ENCODE results near the gene DCAF5.

DCAF5 gene

DNA sequence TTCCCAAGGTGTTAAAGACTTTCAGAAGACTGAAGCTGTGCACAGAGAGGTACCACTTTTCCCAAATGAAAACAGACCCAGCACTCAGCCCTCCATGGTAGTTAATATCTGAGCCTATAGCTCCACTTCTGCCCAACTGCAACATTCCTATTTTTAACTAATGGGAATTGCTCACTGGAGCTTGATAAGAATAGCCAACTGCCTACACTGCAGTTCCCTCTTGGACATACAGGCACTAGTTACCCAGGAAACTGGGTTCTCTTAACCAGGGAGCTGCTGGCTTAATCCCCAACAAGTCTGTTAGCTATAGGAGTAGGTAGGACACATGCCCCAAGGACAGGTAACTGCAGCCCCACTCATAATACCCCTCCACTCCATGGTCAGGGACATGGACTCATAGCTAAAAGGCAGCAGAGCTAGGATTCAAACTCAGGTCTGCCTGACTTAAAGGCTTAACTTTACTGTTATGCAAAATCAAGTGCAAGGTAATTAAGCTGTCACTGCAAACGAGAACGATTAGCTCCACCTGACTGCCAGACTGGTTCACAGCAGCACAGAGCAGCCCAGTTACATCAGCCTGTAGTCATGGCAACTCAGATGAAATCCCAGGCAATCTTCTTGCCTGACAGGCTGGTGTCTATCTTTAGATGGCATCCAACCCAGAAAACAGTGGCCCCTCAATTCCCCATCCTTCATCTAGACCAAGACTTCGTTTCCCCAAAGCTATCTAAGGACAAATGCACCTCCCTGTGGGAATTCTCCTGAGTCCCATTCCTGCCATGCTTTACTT lies 96.7 kb downstream of the DCAF5 start:
- WGBS, 2 experiments = 40 to 51% methylated on average over 3 of the region's 3 CpGs
- Histone ChIP-seq H3K9me3 (ENCODE audit: control insufficient read depth, low read length) (no peaks in the 10 kb centered on the region), H3K27me3 (ENCODE audit: control insufficient read depth, insufficient read depth, low read length, poor library complexity, severe bottlenecking) (no peaks in the 10 kb centered on the region), H3K36me3 (ENCODE audit: control insufficient read depth, insufficient read depth, low read length) (peaks cover 23% of the 10 kb centered on the region), H3K4me1 (ENCODE audit: control insufficient read depth, insufficient read depth, low read length) (peaks cover 4% of the 10 kb centered on the region), H3K4me3 (ENCODE audit: insufficient read depth, low read depth, low read length) (no peak overlapping the region), H3K27ac (ENCODE audit: insufficient read depth, low read depth, low read length, poor library complexity, severe bottlenecking) (no peak overlapping the region)

DNA sequence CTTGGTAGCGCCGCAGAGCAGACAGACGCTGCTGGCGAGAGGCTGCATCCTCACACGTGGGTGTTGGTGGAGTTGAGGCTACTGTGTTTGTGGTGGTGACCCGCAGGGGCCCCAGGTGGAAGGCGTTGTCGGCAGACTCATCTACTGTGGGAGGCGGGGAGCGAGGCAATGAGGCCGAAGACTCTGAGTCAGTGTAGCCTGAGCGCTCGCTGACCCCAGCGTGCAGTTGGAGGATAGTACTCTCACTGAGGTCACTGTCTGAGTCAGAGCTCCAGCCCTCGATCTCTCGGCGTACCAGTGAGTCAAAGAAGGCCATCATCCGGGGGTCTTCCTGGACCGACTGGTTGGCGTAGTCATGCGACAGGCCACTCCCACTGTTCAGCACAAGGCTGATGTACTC lies 97.8 kb downstream of the DCAF5 start:
- H3K27me3 ChIP-seq (ENCODE audit: control insufficient read depth, insufficient read depth, low read length, poor library complexity, severe bottlenecking) = no peaks in the 10 kb centered on the region
- no peak overlapping the region for H3K27ac ChIP-seq (ENCODE audit: insufficient read depth, low read depth, low read length, poor library complexity, severe bottlenecking)
- no peaks in the 10 kb centered on the region for H3K9me3 ChIP-seq (ENCODE audit: control insufficient read depth, low read length)
- H3K4me1 ChIP-seq (ENCODE audit: control insufficient read depth, insufficient read depth, low read length) = peaks cover 7% of the 10 kb centered on the region
- H3K4me3 ChIP-seq (ENCODE audit: insufficient read depth, low read depth, low read length) = no peak overlapping the region
- 95 to 97% methylated on average over 21 of the region's 21 CpGs for WGBS, 2 experiments
- H3K36me3 ChIP-seq (ENCODE audit: control insufficient read depth, insufficient read depth, low read length) = peaks cover 19% of the 10 kb centered on the region

DNA sequence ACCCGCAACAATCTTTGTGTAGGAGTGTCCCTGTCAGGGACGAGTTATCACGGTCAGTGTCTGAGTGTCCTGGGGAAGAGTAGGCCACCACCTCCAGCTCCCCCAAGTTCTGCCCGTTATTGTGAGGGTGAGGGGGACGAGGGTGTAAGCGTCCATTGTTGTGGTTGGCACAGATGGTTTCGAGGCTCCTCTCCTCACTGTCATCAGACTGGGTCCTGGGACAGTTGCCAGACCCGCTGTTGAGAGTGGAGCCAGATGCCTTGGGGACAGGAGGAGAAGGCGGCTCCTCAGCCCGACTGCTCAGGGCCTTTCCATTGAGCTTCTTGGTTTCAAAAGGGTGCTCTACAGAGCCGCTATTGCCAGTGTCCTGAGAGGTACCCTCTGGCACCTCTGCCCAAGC lies 98.9 kb downstream of the DCAF5 start:
- no peaks in the 10 kb centered on the region for H3K9me3 ChIP-seq (ENCODE audit: control insufficient read depth, low read length)
- WGBS, 2 experiments = 95% methylated on average over 11 of the region's 11 CpGs
- H3K36me3 ChIP-seq (ENCODE audit: control insufficient read depth, insufficient read depth, low read length) = peaks cover 15% of the 10 kb centered on the region
- H3K4me1 ChIP-seq (ENCODE audit: control insufficient read depth, insufficient read depth, low read length) = peaks cover 15% of the 10 kb centered on the region
- no peaks in the 10 kb centered on the region for H3K27me3 ChIP-seq (ENCODE audit: control insufficient read depth, insufficient read depth, low read length, poor library complexity, severe bottlenecking)
- no peak overlapping the region for H3K27ac ChIP-seq (ENCODE audit: insufficient read depth, low read depth, low read length, poor library complexity, severe bottlenecking)
- no peak overlapping the region for H3K4me3 ChIP-seq (ENCODE audit: insufficient read depth, low read depth, low read length)

DNA sequence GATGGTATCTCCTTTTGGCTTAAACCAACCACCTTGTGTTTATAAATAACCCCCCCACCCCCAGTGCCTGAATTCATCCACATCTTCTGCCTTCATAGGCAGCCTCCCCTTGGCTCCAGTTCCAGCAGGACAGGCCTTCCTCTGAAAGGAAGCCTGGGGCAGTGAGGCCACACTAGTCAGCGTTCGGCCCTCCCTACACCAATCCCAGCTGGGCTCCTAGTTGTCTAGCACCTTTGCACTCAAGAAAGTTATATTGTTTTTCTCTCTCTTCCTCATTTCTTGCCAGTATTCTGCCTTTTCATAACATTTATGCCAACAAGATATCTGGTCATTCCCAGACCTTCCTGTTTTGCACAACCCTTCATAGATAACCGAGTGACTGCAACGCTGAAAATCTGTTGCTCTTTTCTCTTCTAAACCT lies 100.7 kb downstream of the DCAF5 start:
- Histone ChIP-seq H3K4me1 (ENCODE audit: control insufficient read depth, insufficient read depth, low read length) (peaks cover 15% of the 10 kb centered on the region), H3K27ac (ENCODE audit: insufficient read depth, low read depth, low read length, poor library complexity, severe bottlenecking) (no peak overlapping the region), H3K27me3 (ENCODE audit: control insufficient read depth, insufficient read depth, low read length, poor library complexity, severe bottlenecking) (no peaks in the 10 kb centered on the region), H3K36me3 (ENCODE audit: control insufficient read depth, insufficient read depth, low read length) (peaks cover 15% of the 10 kb centered on the region), H3K4me3 (ENCODE audit: insufficient read depth, low read depth, low read length) (no peak overlapping the region), H3K9me3 (ENCODE audit: control insufficient read depth, low read length) (no peaks in the 10 kb centered on the region)
- whole genome bisulfite sequencing, 2 experiments = 87 to 92% methylated on average over 4 of the region's 4 CpGs

DNA sequence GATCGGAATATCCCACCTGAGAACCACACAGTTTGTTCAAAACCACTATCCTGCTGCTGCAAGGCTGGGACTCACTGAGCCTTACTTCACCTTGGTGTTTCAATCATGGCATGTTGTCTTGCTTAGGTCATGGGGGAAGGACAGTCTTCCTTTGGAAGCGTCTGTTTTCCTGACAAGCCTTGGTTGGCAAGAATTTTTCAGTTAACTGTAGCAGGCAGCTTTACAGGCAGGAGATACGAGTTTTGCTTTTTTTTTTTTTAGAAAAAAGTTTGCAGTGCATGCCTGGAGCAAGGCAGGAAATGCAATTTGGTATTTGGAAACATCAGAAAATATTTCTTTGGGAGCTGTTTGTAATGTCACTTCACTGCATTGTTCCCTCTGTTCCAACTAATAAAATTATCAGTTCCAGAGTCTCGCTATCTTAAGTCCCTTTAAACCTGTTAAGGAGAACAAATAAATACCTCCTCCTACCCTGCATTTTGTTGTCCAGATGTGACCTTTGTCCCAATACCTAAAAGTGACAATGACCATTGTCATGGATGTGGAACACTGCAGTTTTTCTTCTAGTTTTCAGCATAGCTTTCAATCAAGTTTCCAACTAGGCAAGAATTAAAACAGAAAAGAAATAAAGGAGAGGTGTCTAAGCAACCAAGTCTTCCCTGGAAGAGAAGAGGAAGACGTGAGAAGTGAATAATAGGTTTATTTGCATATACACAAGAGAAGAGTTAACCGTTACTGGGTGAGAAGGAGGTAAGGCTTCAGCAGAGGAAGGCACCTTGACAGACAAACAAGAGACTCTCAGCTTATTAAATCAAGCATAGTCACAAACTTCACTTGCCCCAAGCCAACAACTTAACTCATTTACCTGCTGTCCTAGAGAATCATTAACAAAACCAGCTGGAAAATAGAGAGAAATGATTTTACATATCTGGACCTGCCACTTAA lies 102.4 kb downstream of the DCAF5 start:
- H3K4me1 ChIP-seq (ENCODE audit: control insufficient read depth, insufficient read depth, low read length) = peaks cover 21% of the 10 kb centered on the region
- H3K36me3 ChIP-seq (ENCODE audit: control insufficient read depth, insufficient read depth, low read length) = peaks cover 15% of the 10 kb centered on the region
- no peaks in the 10 kb centered on the region for H3K27me3 ChIP-seq (ENCODE audit: control insufficient read depth, insufficient read depth, low read length, poor library complexity, severe bottlenecking)
- H3K4me3 ChIP-seq (ENCODE audit: insufficient read depth, low read depth, low read length) = no peak overlapping the region
- WGBS, 2 experiments = 41 to 54% methylated on average over 6 of the region's 6 CpGs
- H3K9me3 ChIP-seq (ENCODE audit: control insufficient read depth, low read length) = no peaks in the 10 kb centered on the region
- no peak overlapping the region for H3K27ac ChIP-seq (ENCODE audit: insufficient read depth, low read depth, low read length, poor library complexity, severe bottlenecking)

DNA sequence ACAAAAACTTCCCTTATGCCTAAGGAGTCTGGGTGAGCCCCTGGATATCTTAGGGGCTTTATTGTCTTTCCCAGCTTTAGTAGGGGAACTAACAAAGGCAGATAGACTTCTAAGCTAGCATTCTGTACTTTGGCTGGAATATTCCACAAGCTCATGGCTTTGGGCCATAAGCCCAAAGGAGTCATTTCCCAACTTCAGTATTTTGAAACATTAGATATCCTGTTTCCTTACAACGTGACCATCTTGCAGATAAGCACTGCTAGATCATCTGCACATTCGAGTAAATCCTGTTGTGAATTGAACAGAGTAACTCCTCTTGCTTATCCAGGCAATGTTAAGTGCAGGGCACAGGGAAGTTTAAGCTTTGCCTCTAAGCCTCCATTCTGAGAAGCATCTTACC lies 103.2 kb downstream of the DCAF5 start:
- 84 to 90% methylated on average over 2 of the region's 2 CpGs for WGBS, 2 experiments
- peaks cover 26% of the 10 kb centered on the region for H3K4me1 ChIP-seq (ENCODE audit: control insufficient read depth, insufficient read depth, low read length)
- H3K27ac ChIP-seq (ENCODE audit: insufficient read depth, low read depth, low read length, poor library complexity, severe bottlenecking) = no peak overlapping the region
- H3K27me3 ChIP-seq (ENCODE audit: control insufficient read depth, insufficient read depth, low read length, poor library complexity, severe bottlenecking) = no peaks in the 10 kb centered on the region
- H3K36me3 ChIP-seq (ENCODE audit: control insufficient read depth, insufficient read depth, low read length) = peaks cover 7% of the 10 kb centered on the region
- H3K9me3 ChIP-seq (ENCODE audit: control insufficient read depth, low read length) = no peaks in the 10 kb centered on the region
- H3K4me3 ChIP-seq (ENCODE audit: insufficient read depth, low read depth, low read length) = no peak overlapping the region

DNA sequence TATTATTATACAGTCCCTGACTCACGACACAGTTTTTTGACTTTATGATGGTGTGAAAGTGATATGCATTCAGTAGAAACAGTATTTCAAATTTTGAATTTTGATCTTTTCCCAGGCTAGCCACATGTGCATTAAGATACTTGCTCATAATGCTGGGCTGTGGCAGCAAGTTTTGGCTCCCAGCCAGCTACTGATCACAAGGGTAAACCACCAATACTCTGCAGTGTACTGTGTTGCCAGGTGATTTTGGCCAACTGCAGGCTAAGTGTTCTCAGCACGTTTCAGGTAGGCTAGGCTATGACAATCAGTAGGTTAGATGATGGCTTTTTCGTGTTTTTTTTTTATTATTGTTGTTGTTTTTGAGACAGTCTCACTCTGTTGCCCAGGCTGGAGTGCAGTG lies 104.5 kb downstream of the DCAF5 start:
- Histone ChIP-seq H3K36me3 (ENCODE audit: control insufficient read depth, insufficient read depth, low read length) (no peaks in the 10 kb centered on the region), H3K27me3 (ENCODE audit: control insufficient read depth, insufficient read depth, low read length, poor library complexity, severe bottlenecking) (no peaks in the 10 kb centered on the region), H3K4me3 (ENCODE audit: insufficient read depth, low read depth, low read length) (no peak overlapping the region), H3K4me1 (ENCODE audit: control insufficient read depth, insufficient read depth, low read length) (peaks cover 27% of the 10 kb centered on the region), H3K9me3 (ENCODE audit: control insufficient read depth, low read length) (no peaks in the 10 kb centered on the region), H3K27ac (ENCODE audit: insufficient read depth, low read depth, low read length, poor library complexity, severe bottlenecking) (no peak overlapping the region)
- 90 to 92% methylated on average over 2 to 3 of the region's 3 CpGs for WGBS, 2 experiments

DNA sequence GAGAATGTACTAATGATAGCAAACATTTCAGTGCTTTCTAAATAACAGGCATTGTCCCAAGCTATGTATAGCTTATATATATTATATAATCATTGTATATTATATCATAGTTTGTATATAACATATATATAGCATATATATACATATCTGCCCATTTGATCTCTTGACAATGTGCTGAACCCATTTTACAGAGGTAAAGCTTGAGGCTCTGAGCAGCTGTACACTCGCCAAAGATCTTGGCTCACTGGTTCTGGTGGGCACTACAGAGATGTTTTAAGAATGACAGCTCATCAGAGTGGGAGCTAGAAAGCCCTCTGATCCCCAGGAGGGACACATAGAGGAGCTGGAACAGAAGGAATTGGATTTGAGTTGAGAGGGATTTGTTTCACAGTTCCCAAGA lies 105.7 kb downstream of the DCAF5 start:
- Histone ChIP-seq H3K27me3 (ENCODE audit: control insufficient read depth, insufficient read depth, low read length, poor library complexity, severe bottlenecking) (no peaks in the 10 kb centered on the region), H3K4me3 (ENCODE audit: insufficient read depth, low read depth, low read length) (no peak overlapping the region), H3K4me1 (ENCODE audit: control insufficient read depth, insufficient read depth, low read length) (peaks cover 32% of the 10 kb centered on the region), H3K27ac (ENCODE audit: insufficient read depth, low read depth, low read length, poor library complexity, severe bottlenecking) (no peak overlapping the region), H3K9me3 (ENCODE audit: control insufficient read depth, low read length) (no peaks in the 10 kb centered on the region), H3K36me3 (ENCODE audit: control insufficient read depth, insufficient read depth, low read length) (no peaks in the 10 kb centered on the region)
- 92 to 96% methylated on average over 1 of the region's 1 CpG for WGBS, 2 experiments

DNA sequence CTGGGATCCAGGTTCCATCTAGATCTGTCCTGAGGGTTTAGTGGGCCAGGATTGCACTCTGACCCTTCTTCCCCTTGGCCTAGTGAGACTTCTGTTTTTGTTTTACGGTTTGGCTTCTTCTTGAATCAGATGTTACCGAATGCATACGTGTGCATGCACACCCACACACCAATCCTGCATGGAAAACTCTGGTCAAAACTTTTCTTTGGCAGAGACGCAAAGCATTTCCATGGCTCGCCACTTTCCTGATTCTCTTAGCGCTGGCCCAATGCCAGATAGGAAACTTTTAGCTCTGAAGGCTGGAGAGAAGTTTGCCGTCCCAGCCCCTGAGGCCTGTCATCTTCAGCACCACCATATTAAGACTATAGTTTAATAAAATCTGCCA lies 106.5 kb downstream of the DCAF5 start:
- Histone ChIP-seq H3K27me3 (ENCODE audit: control insufficient read depth, insufficient read depth, low read length, poor library complexity, severe bottlenecking) (no peaks in the 10 kb centered on the region), H3K27ac (ENCODE audit: insufficient read depth, low read depth, low read length, poor library complexity, severe bottlenecking) (no peak overlapping the region), H3K36me3 (ENCODE audit: control insufficient read depth, insufficient read depth, low read length) (no peaks in the 10 kb centered on the region), H3K4me1 (ENCODE audit: control insufficient read depth, insufficient read depth, low read length) (peaks cover 28% of the 10 kb centered on the region), H3K9me3 (ENCODE audit: control insufficient read depth, low read length) (no peaks in the 10 kb centered on the region), H3K4me3 (ENCODE audit: insufficient read depth, low read depth, low read length) (no peak overlapping the region)
- 90 to 94% methylated on average over 7 of the region's 7 CpGs for WGBS, 2 experiments

DNA sequence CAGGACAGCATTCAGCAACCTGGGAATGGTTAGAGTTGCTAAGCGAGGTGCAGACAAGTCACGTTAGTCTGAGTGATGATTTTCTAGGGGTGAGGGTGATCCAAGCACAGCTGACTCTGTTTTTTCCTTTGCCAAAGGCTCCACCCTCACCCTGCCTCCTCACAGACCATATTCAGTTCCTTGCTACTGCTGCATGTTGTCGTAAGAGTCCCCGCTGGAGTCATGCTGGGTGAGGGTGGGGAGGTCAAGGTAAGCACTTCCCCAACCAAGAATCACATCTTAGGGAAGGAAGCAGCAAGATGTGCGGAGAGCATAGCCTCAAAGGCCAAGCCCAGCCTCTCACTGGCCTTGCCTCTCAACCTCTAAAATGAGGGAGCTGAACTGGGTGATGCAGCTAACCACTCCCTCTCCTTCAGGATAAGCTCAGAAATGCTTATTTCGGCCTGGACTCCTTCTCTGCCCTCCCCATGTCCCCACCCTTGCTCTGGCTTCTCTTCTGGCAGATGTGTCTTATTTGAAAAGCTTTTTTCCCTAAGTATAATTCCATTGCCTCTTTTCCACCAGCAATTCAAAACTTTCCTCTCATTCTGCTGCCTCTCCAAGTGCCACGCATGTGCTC lies 107.0 kb downstream of the DCAF5 start:
- no peaks in the 10 kb centered on the region for H3K9me3 ChIP-seq (ENCODE audit: control insufficient read depth, low read length)
- H3K27me3 ChIP-seq (ENCODE audit: control insufficient read depth, insufficient read depth, low read length, poor library complexity, severe bottlenecking) = no peaks in the 10 kb centered on the region
- peaks cover 28% of the 10 kb centered on the region for H3K4me1 ChIP-seq (ENCODE audit: control insufficient read depth, insufficient read depth, low read length)
- no peak overlapping the region for H3K27ac ChIP-seq (ENCODE audit: insufficient read depth, low read depth, low read length, poor library complexity, severe bottlenecking)
- no peak overlapping the region for H3K4me3 ChIP-seq (ENCODE audit: insufficient read depth, low read depth, low read length)
- no peaks in the 10 kb centered on the region for H3K36me3 ChIP-seq (ENCODE audit: control insufficient read depth, insufficient read depth, low read length)
- 36 to 46% methylated on average over 7 of the region's 7 CpGs for WGBS, 2 experiments
